IMR-90 (cell line): ENCODE measurements around the gene IRAK4. TPM values are rescaled to one million over a fixed set of nuclear protein-coding genes. Genes with fewer than 3 reads are reported as not detected.

Experiments
- ATAC-seq: fragments of 200-7000 bp; cut with Tn5 transposase; 2 replicates; pipeline ENCODE4 v1.9.1; 2020; ENCODE audit warnings: low read depth, mild to moderate bottlenecking, moderate library complexity
- BruUV-seq: library from RNA; stranded (reverse); fragments of 400-500 nt; replicated peaks from 2 replicates; lab custom pipeline; 2021; lab: Mats Ljungman, UMichigan
- CTCF ChIA-PET: fragments of 300-600 bp; formaldehyde crosslinking; extraction: SDS; loops from one replicate; lab custom pipeline; 2021; ENCODE audit warnings: antibody characterized with exemption; lab: Yijun Ruan, JAX
- POLR2A ChIA-PET: fragments of 300-600 bp; sonication (Branson Sonifier 250); formaldehyde crosslinking; loops from one replicate; lab custom pipeline; 2022; ENCODE audit warnings: antibody characterized with exemption; ENCODE audit not compliant: unreplicated experiment; lab: Charles Lee
- DNase-seq: peaks from one replicate; pipeline ENCODE4 v3.0.0; 2013
- H2AFZ ChIP-seq: replicated peaks from 2 replicates; pipeline ENCODE3; 2013; ENCODE audit warnings: low read length, mild to moderate bottlenecking; ENCODE audit not compliant: poor library complexity
- H2AK5ac ChIP-seq: 2 replicates; pipeline ENCODE4 v1.6.1; 2013; ENCODE audit warnings: low read depth, low read length, inconsistent platforms
- H2AK9ac ChIP-seq: replicated peaks from 2 replicates; pipeline ENCODE3; 2013; ENCODE audit warnings: mild to moderate bottlenecking, low read depth, low read length, moderate library complexity; ENCODE audit not compliant: poor library complexity
- H2BK120ac ChIP-seq: 2 replicates; pipeline ENCODE4 v1.6.1; 2013; ENCODE audit warnings: low read depth, low read length, inconsistent platforms
- H2BK15ac ChIP-seq: 3 replicates; pipeline ENCODE4 v1.6.1; 2013; ENCODE audit warnings: low read depth, low read length, inconsistent platforms
- H2BK20ac ChIP-seq: 2 replicates; pipeline ENCODE4 v1.6.1; 2013; ENCODE audit warnings: low read depth, mild to moderate bottlenecking, inconsistent platforms, low read length, moderate library complexity
- H2BK5ac ChIP-seq: 2 replicates; pipeline ENCODE4 v1.6.1; 2013; ENCODE audit warnings: mild to moderate bottlenecking, low read depth, low read length, inconsistent platforms; ENCODE audit not compliant: poor library complexity, severe bottlenecking
- H3K14ac ChIP-seq: replicated peaks from 2 replicates; pipeline ENCODE4 v1.6.1; 2013; ENCODE audit warnings: low read depth, low read length, inconsistent platforms
- H3K18ac ChIP-seq: 2 replicates; pipeline ENCODE4 v1.6.1; 2013; ENCODE audit warnings: low read depth, low read length, control low read depth
- H3K23ac ChIP-seq: 2 replicates; pipeline ENCODE4 v1.6.1; 2013; ENCODE audit warnings: low read depth, low read length, inconsistent platforms
- H3K27ac ChIP-seq: 2 replicates; pipeline ENCODE4 v1.5.1; 2013; ENCODE audit warnings: mild to moderate bottlenecking, control low read depth, low read length; ENCODE audit not compliant: insufficient read depth
- H3K27me3 ChIP-seq: 2 replicates; pipeline ENCODE4 v1.6.1; 2013; ENCODE audit warnings: low read length; ENCODE audit not compliant: control insufficient read depth, insufficient read depth
- H3K36me3 ChIP-seq: 2 replicates; pipeline ENCODE4 v1.6.1; 2013; ENCODE audit warnings: low read length, mixed read lengths; ENCODE audit not compliant: control insufficient read depth, insufficient read depth
- H3K4ac ChIP-seq: 2 replicates; pipeline ENCODE4 v1.6.1; 2013; ENCODE audit warnings: low read depth, low read length, inconsistent platforms
- H3K4me1 ChIP-seq: 2 replicates; pipeline ENCODE4 v1.6.1; 2013; ENCODE audit warnings: low read length, mixed read lengths; ENCODE audit not compliant: control insufficient read depth, insufficient read depth
- H3K4me2 ChIP-seq: 2 replicates; pipeline ENCODE4 v1.6.1; 2013; ENCODE audit warnings: low read depth, mild to moderate bottlenecking, control low read depth, low read length, moderate library complexity
- H3K4me3 ChIP-seq: 2 replicates; pipeline ENCODE4 v1.5.1; 2013; ENCODE audit warnings: low read depth, mild to moderate bottlenecking, control low read depth, low read length, moderate library complexity; ENCODE audit not compliant: insufficient read depth
- H3K56ac ChIP-seq: 2 replicates; pipeline ENCODE4 v1.6.1; 2013; ENCODE audit warnings: low read length, inconsistent platforms; ENCODE audit not compliant: insufficient read depth; ENCODE audit errors: extremely low read depth
- H3K79me1 ChIP-seq, 2 experiments: 2 replicates each; pipeline ENCODE4 v1.6.1; 2013; ENCODE audit warnings: low read length in 2 of 2, inconsistent platforms in 1 of 2, low read depth in 1 of 2
- H3K9ac ChIP-seq: 2 replicates; pipeline ENCODE4 v1.6.1; 2013; ENCODE audit warnings: low read depth, low read length, control low read depth
- H3K9me1 ChIP-seq: 2 replicates; pipeline ENCODE4 v1.6.1; 2013; ENCODE audit warnings: low read length, inconsistent platforms; ENCODE audit not compliant: insufficient read depth
- H3K9me3 ChIP-seq: 2 replicates; pipeline ENCODE4 v1.6.1; 2013; ENCODE audit warnings: low read length; ENCODE audit not compliant: control insufficient read depth, insufficient read depth
- H4K20me1 ChIP-seq: 2 replicates; pipeline ENCODE4 v1.6.1; 2013; ENCODE audit warnings: low read length, inconsistent platforms; ENCODE audit not compliant: insufficient read depth
- H4K5ac ChIP-seq: 2 replicates; pipeline ENCODE4 v1.6.1; 2013; ENCODE audit warnings: mild to moderate bottlenecking, low read depth, low read length, control low read depth
- H4K8ac ChIP-seq, 2 experiments: 2 replicates each; pipeline ENCODE4 v1.6.1; 2013; ENCODE audit warnings: low read depth in 2 of 2, low read length in 2 of 2, control low read depth in 1 of 2, inconsistent platforms in 1 of 2
- H4K91ac ChIP-seq: 2 replicates; pipeline ENCODE4 v1.6.1; 2013; ENCODE audit warnings: low read depth, low read length, inconsistent platforms; ENCODE audit not compliant: insufficient read depth
- CEBPB ChIP-seq: IDR thresholded peaks from 2 replicates; pipeline ENCODE4 v1.6.1; 2012; ENCODE audit warnings: low read depth, low read length, improper control_type of control experiment
- CTCF ChIP-seq: conservative IDR thresholded peaks from 2 replicates; pipeline ENCODE4 v1.5.1; 2012; ENCODE audit warnings: mild to moderate bottlenecking, low read depth, low read length, improper control_type of control experiment
- ELK1 ChIP-seq: fragments of 150-350 bp; IDR thresholded peaks from 2 replicates; pipeline ENCODE4 v1.6.1; 2016; ENCODE audit warnings: low read depth, mild to moderate bottlenecking, low read length, moderate library complexity, borderline replicate concordance
- FOS ChIP-seq: fragments of 150-350 bp; IDR thresholded peaks from 2 replicates; pipeline ENCODE4 v1.6.1; 2016; ENCODE audit warnings: low read depth, low read length
- MAFK ChIP-seq: IDR thresholded peaks from 2 replicates; pipeline ENCODE4 v1.6.1; 2012; ENCODE audit warnings: low read depth, low read length, improper control_type of control experiment
- MXI1 ChIP-seq: IDR thresholded peaks from 2 replicates; pipeline ENCODE4 v1.6.1; 2012; ENCODE audit warnings: low read depth, mild to moderate bottlenecking, low read length, moderate library complexity, borderline replicate concordance
- NFE2L2 ChIP-seq: fragments of 150-350 bp; IDR thresholded peaks from 2 replicates; pipeline ENCODE4 v1.6.1; 2016; ENCODE audit warnings: low read depth, mild to moderate bottlenecking, low read length
- POLR2A ChIP-seq: IDR thresholded peaks from 2 replicates; pipeline ENCODE4 v1.6.1; 2012; ENCODE audit warnings: mild to moderate bottlenecking, low read depth, low read length
- RAD21 ChIP-seq: IDR thresholded peaks from 2 replicates; pipeline ENCODE4 v1.6.1; 2012; ENCODE audit warnings: low read length, improper control_type of control experiment
- RCOR1 ChIP-seq: IDR thresholded peaks from 2 replicates; pipeline ENCODE4 v1.6.1; 2012; ENCODE audit warnings: mild to moderate bottlenecking, low read length, improper control_type of control experiment; ENCODE audit not compliant: insufficient replicate concordance
- RFX5 ChIP-seq: IDR thresholded peaks from 2 replicates; pipeline ENCODE4 v1.8.0; 2012; ENCODE audit warnings: low read depth, mild to moderate bottlenecking, low read length, moderate library complexity
- SMC3 ChIP-seq: fragments of 150-350 bp; IDR thresholded peaks from 2 replicates; pipeline ENCODE4 v1.6.1; 2016; ENCODE audit warnings: low read depth, mild to moderate bottlenecking, antibody characterized with exemption, low read length, moderate library complexity
- USF2 ChIP-seq: fragments of 150-350 bp; IDR thresholded peaks from 2 replicates; pipeline ENCODE4 v1.6.1; 2017; ENCODE audit warnings: mild to moderate bottlenecking, antibody characterized with exemption, low read length, low read depth
- dilution Hi-C: fragments of 300-500 bp; cut with HindIII; formaldehyde crosslinking; loops from one replicate; pipeline ENCODE4 v1.14.3; 2018; ENCODE audit warnings: low sequenced_read_pairs; ENCODE audit not compliant: unreplicated experiment
- in situ Hi-C: fragments of 300-500 bp; cut with MboI; formaldehyde crosslinking; loops from 3 replicates; pipeline ENCODE4 v1.14.3; 2019; ENCODE audit warnings: low sequenced_read_pairs, inconsistent platforms, mixed read lengths
- intact Hi-C: fragments of 100-400 bp; cut with micrococcal nuclease; formaldehyde crosslinking; loops from 2 replicates; pipeline ENCODE4 v1.10.0; 2022
- polyA plus RNA-seq, 3 experiments: library from polyadenylated mRNA; depleted of rRNA; stranded (reverse); fragments of >200 nt; gene quantifications; 2 replicates each; pipeline ENCODE4 v1.2.3, GENCODE V29; 2012; ENCODE audit warnings: low replicate concordance in 1 of 3
- total RNA-seq: library from RNA; depleted of rRNA; stranded (reverse); fragments of >200 nt; gene quantifications from 2 replicates; pipeline ENCODE4 v1.2.3, GENCODE V29; 2012

The IRAK4 gene
- total and polyA plus RNA-seq, 2 of the 4 experiments (the other 2 are of a cell fraction): 12.6 to 27.6 TPM

DNA sequence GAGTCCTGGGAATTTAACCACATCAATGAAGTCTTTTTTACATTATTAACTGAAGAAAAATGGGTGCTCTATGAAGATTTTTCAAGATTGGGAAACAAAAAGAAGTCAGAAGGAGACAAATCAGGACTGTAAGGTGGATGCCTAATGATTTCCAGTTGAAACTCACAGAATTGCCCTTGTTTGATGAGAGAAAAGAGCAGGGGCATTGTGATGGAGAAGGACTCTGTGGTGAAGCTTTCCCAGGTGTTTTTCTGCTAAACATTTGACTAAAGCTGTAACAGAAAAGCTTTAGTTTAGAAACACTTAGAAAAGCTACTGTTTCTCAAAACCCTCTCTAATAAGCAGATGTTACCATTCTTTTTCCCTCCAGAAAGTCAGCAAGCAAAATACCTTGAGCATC lies 5.8 kb downstream of the IRAK4 start:
- Histone ChIP-seq H3K9me3 (no peaks in the 10 kb centered on the region), H3K23ac (no peak overlapping the region), H2AK5ac (no peak overlapping the region), H3K4me1 (peaks cover 13% of the 10 kb centered on the region), H3K14ac (no peak overlapping the region), H4K8ac (no peak overlapping the region), H3K9me1 (peaks cover 2% of the 10 kb centered on the region; the same call in 1 of the 2 replicates), H2BK20ac (no peak overlapping the region), H2BK5ac (no peak overlapping the region), H3K4ac (no peak overlapping the region), H3K56ac (no peak overlapping the region), H4K91ac (no peak overlapping the region), H3K27ac (no peak overlapping the region), H3K18ac (no peak overlapping the region), H4K5ac (no peak overlapping the region), H3K27me3 (no peaks in the 10 kb centered on the region), H3K79me1 (peaks cover 12 to 18% of the 10 kb centered on the region in 2 experiments), H4K20me1 (no peaks in the 10 kb centered on the region), H3K9ac (no peak overlapping the region), H2BK15ac (no peak overlapping the region), H2BK120ac (no peak overlapping the region), H2AK9ac (no peak overlapping the region), H3K36me3 (0 out of 2 replicates have a peak, but pooled peaks cover 2% of the 10 kb centered on the region), H3K4me3 (no peak overlapping the region), H2AFZ (no peak overlapping the region), H3K4me2 (no peak overlapping the region)
- POLR2A ChIA-PET: no interaction called here
- in situ Hi-C loops: no loop called here
- BruUV-seq: no TSS peak
- no peak for ATAC-seq
- no peak for DNase-seq
- intact Hi-C loops: no loop called here
- TF ChIP-seq FOS: no peak
- TF ChIP-seq USF2: no peak
- TF ChIP-seq SMC3: no peak
- no peak for TF ChIP-seq MAFK
- TF ChIP-seq CTCF: no peak
- TF ChIP-seq RCOR1: no peak
- no peak for TF ChIP-seq RAD21
- TF ChIP-seq CEBPB: no peak
- no peak for TF ChIP-seq POLR2A
- no peak for TF ChIP-seq RFX5
- TF ChIP-seq MXI1: no peak
- TF ChIP-seq ELK1: no peak
- TF ChIP-seq NFE2L2: no peak
- CTCF ChIA-PET: no interaction called here
- dilution Hi-C loops: no loop called here
